HG03354 (cell line): ENCODE measurements around the gene ARVCF.

ENCODE experiments used
- ATAC-seq: cut with Tn5 transposase; IDR thresholded peaks from one replicate; pipeline ENCODE4 v1.9.1; 2021; ENCODE audit warnings: mild to moderate bottlenecking; ENCODE audit not compliant: unreplicated experiment, poor library complexity, severe bottlenecking

ARVCF gene

DNA sequence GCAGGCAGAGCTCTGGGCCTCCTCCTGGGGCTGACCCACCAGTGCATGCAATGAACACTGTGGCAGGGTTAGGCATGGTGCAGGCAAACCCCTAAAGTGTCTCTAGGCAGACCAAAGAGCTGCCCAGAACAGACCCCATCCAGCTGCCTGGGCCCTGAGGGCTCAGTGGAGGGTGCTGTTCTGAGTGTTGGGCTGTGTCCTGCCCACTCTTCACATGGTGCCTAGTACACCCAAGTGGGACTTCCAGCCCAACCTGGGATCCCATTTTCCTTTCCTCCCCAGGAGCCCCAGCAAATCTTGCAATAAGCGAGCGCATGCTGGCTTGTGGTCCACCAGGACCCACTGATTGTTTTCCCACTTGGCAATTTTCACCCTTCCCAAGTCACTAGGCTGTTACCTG lies 26.4 kb downstream of the ARVCF start:
- ATAC-seq = no peak

GRCh38 chr22:19989725-19990067 lies 26.9 kb downstream of the ARVCF start:
- no peak for ATAC-seq

DNA sequence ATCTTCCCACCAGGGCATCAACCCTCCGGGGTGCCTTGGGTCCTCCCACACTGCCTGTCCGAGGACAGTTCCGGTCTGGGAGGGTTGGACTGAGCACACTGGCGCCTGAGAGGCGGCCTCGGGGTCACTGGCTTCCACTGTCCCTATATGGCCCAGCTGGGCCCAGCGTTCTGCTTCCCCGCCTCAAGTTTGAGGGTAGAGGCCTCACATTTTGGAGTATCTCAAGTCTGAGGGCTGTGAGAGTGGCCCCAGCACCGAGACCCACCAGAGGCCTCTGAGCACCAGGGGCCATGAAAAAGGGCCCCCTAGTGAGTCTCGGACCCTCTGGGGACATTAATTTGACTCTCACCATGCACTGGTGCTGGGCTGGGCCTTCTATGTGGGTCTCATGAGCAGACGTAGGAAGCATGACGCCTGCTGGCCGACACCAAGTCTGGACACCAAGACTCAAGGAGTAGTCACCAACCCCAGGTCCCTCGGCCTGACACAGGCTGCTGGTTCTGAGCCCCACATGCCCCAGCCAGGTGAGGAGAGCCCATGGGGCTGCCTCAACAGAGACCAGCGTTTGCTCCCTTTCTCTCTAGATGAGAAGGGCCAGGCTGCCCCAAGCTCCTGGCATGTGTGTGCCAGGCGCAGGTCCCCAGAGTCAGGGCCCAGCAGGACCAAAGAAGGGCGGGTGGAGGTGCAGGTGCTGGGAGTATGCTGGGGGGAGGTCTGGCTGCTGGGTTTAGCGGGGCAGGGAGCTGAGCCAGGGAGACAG lies 27.5 kb downstream of the ARVCF start:
- no peak for ATAC-seq

GRCh38 chr22:19988331-19988808 lies 28.3 kb downstream of the ARVCF start:
- ATAC-seq = no peak

GRCh38 chr22:19987394-19988306 lies 29.0 kb downstream of the ARVCF start:
- ATAC-seq = no peak

DNA sequence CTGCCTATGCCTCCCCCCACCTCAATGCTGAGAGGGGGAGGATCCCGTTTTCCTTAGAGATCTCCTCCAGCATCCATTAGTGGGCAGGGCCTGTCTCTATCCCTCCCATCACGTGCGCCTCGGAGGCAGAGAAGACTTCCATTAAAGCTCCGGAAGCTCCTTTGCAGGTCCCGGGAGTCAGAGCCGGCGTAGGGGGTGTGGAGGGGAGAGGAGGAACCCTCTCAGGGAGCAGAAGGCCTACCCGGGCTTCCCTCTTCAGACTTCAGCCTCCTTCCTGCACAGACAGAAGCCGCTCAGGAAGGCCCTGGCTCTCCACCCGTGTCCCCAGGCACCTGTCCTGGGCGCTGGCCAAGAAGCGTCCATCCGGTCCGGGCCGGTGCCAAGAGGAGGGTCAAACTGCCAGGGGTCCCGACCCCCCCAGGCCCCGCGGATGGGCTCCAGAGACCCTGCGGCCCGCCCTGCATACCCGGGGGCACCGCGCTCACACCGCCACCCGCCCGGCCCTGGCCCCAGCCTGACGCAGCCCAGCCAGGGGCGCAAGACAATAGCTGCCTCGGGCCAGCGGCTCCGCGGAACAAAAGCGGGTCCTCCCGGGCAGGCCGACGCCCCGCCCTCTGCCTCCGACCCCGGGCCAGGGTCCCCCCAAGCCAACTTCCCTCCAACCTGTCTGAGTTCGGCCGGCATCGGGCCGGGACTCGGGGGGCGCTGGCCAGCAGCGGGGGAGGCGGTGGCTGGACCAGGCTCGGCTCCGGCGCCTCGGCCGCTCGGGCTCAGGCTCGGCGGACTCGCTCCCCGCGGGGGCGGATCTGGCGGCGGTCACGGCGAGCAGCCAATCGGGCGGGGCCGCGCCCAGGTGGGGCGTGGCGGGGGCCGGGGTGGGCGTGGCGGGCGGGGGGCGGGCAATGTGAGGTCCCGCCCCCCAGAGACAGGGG lies 29.9 kb downstream of the ARVCF start:
- ATAC-seq = no peak

GRCh38 chr22:19986011-19986409 lies 30.6 kb downstream of the ARVCF start:
- no peak for ATAC-seq

DNA sequence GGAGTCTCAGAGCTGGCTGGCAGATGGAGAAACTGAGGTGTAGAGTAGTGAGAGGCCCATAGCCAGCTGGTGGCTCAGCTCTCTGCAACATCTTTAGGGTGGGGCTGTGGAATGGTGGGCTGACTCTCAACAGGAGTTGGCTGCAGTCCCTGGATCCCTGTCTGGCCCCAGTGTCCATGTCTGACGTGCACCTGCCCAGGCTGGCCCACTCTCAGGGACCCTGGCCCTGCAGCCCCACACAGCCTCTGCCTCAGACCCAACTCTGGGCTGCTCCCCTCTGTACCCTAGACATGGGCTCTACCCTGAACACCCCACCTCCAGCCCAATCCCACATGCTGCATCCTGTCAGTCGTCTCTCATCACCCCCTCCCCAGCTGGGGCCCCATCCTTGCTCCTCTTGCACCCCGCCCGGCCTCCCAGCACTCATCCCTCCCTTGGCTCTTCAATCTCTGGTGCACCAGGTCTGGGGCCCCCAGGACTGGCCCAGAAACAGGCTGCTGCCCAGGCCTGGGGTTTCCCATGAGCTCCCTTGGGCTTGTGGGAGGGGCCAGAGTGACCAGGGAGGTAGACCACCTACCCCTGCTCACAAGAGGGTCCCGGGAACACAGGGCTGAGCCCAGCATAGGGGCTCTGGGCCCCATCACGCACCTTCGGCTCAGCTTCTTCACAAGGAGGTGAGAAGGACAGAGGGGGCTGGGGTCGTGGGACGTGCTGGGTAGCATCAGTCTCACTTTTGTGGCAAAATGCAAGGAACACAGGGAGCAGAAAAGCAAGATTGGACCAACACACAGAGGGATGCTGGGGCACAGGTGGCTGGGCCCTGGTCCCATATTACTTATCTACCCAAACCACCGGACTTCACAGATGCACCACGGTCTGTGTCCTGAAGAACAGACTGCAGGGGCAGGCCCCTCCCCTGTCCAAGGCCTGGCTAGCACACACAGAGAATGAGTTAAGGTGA lies 31.5 kb downstream of the ARVCF start:
- no peak for ATAC-seq

GRCh38 chr22:19984201-19984753 lies 32.3 kb downstream of the ARVCF start:
- ATAC-seq = no peak

DNA sequence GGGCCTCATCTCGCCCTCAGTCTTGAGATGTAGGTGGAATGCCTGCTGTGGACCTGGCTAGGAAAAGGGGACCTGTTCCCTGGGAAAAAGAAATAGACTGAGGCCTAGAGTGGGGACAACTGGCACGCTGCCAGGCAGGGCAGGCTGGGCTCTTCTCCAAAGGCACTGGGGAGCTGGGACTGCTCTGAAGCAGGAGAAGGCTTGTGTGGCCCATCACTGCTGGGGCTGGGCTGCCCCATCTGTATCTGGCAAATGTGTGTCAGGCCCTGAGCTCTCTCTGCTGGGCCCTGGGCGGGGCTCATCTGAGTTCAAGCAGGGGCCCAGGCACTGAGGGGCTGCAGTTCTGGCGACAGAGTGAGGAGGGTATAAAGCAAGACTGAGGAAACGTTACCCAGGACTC lies 32.9 kb downstream of the ARVCF start:
- no peak for ATAC-seq

DNA sequence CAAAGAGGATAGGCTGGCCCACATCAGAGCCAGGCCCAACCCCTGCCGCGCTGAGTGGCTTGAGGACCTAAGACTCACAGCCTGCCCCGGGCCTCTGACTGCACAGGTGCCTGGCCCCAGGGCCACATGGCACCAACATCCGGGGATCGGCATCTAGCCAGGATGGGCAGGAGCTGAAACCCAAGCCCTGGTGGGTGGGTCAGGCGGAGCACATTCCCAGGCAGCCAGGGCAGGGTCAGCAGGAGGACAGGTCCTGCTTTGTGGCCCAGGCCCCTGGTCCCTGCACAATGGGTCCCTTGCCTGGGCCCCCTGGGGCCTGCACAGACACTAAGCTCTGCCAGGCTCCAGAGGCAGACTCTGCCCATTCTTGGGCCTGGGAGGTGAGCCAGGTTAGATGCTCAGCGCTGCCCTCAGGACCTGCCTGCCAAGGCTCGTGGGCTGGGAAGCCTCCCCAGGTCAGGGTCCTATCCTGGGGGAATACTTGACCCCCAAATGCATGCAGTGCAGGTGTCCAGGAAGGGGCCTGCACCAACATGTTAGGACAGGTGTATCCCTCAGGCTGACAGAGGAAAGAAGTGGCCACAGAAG lies 33.5 kb downstream of the ARVCF start:
- no peak for ATAC-seq

DNA sequence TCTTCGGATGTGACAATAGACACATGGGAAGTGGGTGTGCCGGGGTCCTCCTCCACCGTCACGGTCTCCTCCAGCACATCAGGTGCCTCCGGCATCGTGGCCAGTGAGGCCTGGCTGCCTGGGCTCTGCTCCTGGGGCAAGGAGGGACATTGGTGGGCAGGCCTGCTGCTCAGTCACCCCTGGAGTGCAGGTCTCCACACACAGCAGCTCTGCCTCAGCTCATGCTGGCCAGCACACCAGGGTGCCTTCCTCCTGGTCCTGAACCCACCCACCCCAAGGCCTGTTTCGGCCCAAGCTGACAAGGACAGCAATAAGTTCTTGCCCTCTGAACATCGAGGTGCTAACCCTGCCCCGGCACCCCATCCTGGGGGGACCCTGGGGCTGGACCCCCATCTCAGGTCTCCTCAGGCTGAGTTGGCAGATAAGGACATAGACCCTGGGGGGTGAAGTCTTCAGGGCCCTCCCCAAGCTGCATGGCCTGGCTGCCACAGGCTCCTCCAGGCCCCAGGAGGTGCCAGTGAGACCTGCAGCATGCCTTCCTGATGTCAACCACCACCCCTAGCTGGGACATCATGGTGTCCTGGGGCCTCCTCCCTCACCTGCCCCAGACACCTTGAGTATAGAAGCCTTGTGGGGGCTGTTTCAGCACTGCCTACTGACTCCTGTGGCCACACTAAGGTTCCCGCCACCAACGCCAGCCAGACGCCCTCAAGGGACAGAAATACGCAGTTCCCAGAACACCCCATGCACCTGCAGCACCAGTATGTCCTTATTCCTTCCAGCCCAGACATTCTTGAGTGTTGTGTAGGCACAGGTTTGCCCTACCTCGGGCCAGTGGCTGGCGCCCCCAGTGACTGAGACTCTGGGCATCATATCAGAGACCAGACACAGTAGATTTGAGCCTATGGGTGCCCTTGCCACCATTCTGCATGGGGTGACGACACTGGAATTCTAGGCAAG lies 34.4 kb downstream of the ARVCF start:
- no peak for ATAC-seq

GRCh38 chr22:19981171-19981960 lies 35.3 kb downstream of the ARVCF start:
- ATAC-seq = no peak

GRCh38 chr22:19980766-19981165 lies 35.9 kb downstream of the ARVCF start:
- ATAC-seq = no peak

GRCh38 chr22:19979712-19980493 lies 36.7 kb downstream of the ARVCF start:
- no peak for ATAC-seq

DNA sequence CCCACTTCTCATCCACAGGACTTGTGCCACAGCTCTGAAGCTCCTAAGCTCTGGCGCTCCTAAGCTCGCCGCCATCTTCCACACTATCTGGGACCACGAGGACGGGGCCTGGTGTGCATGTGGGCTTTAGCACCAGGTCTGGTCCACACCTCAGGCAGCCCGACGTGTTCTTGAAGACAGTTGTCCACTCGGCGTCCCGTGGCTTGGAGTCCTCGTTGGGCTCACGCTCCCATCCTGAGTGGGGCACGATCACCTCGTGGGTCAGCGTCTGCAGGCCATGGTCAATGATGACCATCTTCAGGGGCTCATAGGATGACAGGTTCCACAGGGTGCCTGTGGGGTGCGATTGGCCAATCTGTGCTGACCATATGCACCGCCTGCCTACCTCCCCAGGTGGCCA lies 37.9 kb downstream of the ARVCF start:
- no peak for ATAC-seq
